H1 (cell line): Measurements from ENCODE around the gene MDM1. TPM values are rescaled to one million over a fixed set of nuclear protein-coding genes. Genes with fewer than 3 reads are reported as not detected.

Source experiments
- CEBPB ChIP-seq: IDR thresholded peaks from 2 replicates; pipeline ENCODE4 v1.6.1; 2012; ENCODE audit warnings: low read depth, low read length
- CHD2 ChIP-seq: IDR thresholded peaks from 2 replicates; pipeline ENCODE4 v1.6.1; 2012; ENCODE audit warnings: low read length, improper control_type of control experiment
- EP300 ChIP-seq, 2 experiments: IDR thresholded peaks; 1 replicate in 1 of 2; 2 replicates in 1 of 2; pipeline ENCODE4 v1.6.1; 2011 to 2012; ENCODE audit warnings: low read depth in 2 of 2, low read length in 2 of 2, mild to moderate bottlenecking in 2 of 2, borderline replicate concordance in 1 of 2, inconsistent platforms in 1 of 2, moderate library complexity in 1 of 2
- MAX ChIP-seq: IDR thresholded peaks from 2 replicates; pipeline ENCODE4 v1.6.1; 2012; ENCODE audit warnings: inconsistent platforms
- NANOG ChIP-seq: IDR thresholded peaks from 2 replicates; pipeline ENCODE4 v1.6.1; 2011; ENCODE audit warnings: low read length, low read depth, mild to moderate bottlenecking, inconsistent platforms; ENCODE audit not compliant: insufficient read depth, poor library complexity, severe bottlenecking
- SP4 ChIP-seq: IDR thresholded peaks from 2 replicates; pipeline ENCODE4 v1.6.1; 2012; ENCODE audit warnings: low read length, inconsistent platforms
- SUZ12 ChIP-seq: fragments of 200-600 bp; sonication (generic); IDR thresholded peaks from 2 replicates; pipeline ENCODE4 v1.6.1; 2012; ENCODE audit warnings: mild to moderate bottlenecking, inconsistent platforms, low read length, moderate library complexity, mixed read lengths
- polyA plus RNA-seq, 7 experiments: library from polyadenylated mRNA; depleted of rRNA in 3 of 7; stranded (reverse) in 5 of 7; unstranded in 2 of 7; fragments of >200 nt in 5 of 7; fragments of 200-250 nt in 2 of 7; gene quantifications; 1 replicate in 5 of 7; 2 replicates in 1 of 7; 4 replicates in 1 of 7; pipeline versions ENCODE4 v1.2.1 to v1.2.3, GENCODE V29; 2011 to 2013; ENCODE audit warnings: missing spikeins in 2 of 7, mixed read lengths in 2 of 7
- total RNA-seq: library from RNA; stranded (reverse); fragmentation: NEBNext Ultra II Directional; extraction: Animal tissue kit (Norgen Biotek cat#: 25700); gene quantifications from 2 replicates; pipeline ENCODE4 v1.2.1, GENCODE V29; 2021

MDM1 gene
- total and polyA plus RNA-seq, 2 of the 8 experiments (the other 6 are each of a cell fraction or from before 2014, with no cell fraction given), result 3.1 to 10.7 TPM

GRCh38 chr12:68269779-68270178 is 62.4 kb downstream of the MDM1 start (continued):
- TF ChIP-seq MAX (no peak), SUZ12 (no peak), NANOG (no peak), CEBPB (no peak), EP300 (IDR thresholded peaks at IDR 0.05; ENCODE audit: borderline replicate concordance in 1 of 2, low read depth in 2 of 2, low read length in 2 of 2) (no peak), CHD2 (no peak), SP4 (no peak)
